DMS114 treated with DMSO at 0.1 percent for 48 hours (cell line): Measurements from ENCODE around the gene IPO5.

ENCODE experiments used
- DNase-seq: peaks from one replicate; lab custom pipeline; 2025; ENCODE audit not compliant: unreplicated experiment; lab: John Stamatoyannopoulos, UW

The IPO5 gene

GRCh38 chr13:97953376-97953970 lies at the start of gene IPO5:
IPO5 (plus strand) TSS chr13:97953675; CDS start chr13:97976697, 23,022 bp downstream.
- no peak for DNase-seq

GRCh38 chr13:97904059-97904458 lies 49.4 kb upstream of the IPO5 start:
- DNase-seq, result no peak

DNA sequence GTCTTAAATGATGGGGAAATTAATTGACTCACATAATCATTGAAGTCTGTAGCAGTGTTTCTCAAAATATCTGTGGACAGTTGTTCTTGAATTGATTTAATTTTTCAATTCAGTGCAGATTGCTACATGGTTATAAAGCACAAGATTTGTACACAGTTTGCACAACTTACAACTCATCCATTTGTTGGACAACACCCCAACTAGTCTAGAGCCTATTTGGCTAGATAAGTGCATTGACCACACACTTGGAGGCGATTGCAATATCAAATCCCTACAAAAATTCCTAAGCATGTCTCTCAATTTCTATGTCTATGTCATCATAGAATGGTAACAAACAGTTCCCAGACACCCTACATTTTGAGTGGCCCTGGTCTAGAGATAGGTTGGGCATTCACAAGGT lies 48.0 kb upstream of the IPO5 start:
- DNase-seq, result no peak

DNA sequence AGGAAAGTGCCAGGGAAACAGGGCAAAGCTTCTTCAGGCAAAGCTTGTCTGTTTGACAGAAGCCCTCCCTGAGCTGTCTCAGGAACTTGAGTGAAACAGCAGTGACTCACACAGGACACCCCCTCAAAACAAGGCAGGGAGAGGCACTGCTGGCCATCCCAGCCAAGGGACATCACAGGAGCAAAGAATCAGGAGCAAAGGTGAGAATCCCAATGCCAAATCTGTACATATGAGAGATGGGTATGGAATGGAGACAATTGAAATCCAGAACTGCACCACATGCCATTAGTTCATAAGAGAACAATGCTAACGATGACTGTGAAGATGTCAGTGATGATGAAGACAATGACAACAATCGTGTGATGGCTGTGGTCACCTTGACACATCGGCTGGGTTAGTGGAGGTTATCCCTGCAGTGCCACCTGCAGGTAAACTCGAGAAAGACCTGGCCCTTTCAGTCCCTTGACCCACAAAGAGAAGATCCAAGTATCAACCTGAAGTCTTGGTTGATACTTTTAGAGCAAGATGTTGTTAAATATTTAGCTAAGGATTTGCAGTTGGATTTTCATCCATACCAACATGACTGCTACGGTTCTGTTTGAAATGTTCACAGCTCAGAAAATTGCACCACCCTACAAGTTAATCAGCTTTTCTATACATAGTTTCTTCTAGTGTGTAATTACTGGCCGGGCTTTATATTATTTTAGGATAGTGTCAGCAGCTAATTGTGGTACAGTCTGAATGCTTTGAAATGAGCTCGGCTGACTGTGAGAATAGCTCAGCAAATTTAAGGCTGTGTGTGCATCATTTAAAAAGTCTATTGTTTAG lies 42.0 kb upstream of the IPO5 start:
- DNase-seq, result no peak

DNA sequence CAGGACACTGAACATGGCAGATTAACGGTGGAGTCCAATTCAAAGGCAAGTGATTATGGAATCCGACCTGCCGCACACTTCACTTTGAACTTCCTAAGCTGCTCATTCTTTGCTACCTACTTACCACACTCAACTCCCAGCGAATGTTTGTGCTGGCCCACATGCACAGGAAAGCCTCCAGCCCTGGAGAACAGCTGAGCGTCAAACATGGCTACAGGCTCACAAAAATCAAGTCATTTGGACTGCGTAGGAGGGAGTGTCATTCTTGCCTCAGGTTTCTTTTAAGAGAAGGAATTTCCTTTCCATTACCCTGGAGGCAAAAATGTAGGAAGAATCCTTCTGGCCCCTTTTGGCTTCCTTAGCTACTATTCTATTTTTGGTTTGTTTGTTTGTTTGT lies 41.3 kb upstream of the IPO5 start:
- DNase-seq, result no peak

- no peak for DNase-seq
Measured at GRCh38 chr13:97913206-97913605, 40.3 kb upstream of the IPO5 start.

DNA sequence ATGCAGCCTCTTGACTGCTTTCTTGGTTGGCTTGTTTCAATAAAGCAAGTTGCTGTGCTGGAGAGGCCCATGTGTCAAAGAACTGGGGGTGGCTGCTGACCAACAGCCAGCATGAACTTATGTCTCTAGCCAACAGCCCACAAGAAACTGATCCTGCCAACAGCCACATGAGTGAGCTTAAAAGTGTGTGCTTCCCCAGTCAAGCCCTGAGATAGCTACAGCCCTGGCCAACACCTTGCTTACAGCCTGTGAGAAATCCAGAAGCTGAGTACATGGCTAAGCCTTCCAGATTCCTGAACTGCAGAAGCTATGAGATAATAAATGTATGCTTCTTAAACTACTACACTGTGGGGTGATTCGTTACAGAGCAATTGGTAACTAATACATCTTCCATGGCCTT lies 38.9 kb upstream of the IPO5 start:
- DNase-seq, result no peak

- no peak for DNase-seq
Measured at GRCh38 chr13:97921176-97921816, 32.2 kb upstream of the IPO5 start.

DNA sequence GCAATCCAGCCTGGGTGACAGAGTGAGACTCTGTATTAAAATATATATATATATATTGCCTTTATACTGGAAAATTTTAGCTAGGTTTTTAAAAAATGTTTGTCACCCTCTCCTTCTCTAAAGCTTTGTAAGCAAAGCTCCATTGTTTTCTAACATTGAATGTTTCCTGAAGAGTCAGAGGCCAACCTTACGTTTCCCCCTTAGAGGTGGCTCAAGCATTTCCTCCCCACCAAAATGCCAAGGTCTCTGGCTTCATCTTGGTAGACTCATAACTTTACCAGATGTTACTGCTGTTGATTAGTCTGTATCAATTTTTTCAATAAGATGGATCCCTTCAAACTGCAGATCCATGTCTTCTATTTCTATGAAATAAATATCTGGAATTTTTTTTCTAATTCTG lies 25.2 kb upstream of the IPO5 start:
- no peak for DNase-seq

- no peak for DNase-seq
Measured at GRCh38 chr13:97932036-97932435, 21.4 kb upstream of the IPO5 start.

- DNase-seq, result no peak
Measured at GRCh38 chr13:97932647-97933046, 20.8 kb upstream of the IPO5 start.

- DNase-seq, result no peak
Measured at GRCh38 chr13:97933776-97934175, 19.7 kb upstream of the IPO5 start.

DNA sequence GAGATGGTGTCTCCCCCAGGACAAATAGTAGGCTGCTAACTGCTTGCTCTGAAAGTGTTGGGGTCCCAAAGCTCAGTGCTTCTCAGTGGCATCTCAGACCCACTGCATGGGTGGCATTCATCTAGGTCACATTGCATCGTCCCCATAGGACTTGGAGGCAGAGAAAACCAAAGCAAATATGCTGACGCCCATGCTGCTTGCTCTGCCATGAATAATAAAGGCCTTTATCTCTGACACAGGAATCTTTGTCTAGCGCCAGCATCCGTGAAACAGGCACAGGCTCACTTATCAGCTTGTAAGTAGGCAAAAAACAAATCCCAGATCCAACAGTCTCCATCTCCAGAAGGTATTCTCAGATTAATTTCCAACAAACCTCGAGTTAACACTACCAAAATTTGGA lies 18.9 kb upstream of the IPO5 start:
- no peak for DNase-seq

DNA sequence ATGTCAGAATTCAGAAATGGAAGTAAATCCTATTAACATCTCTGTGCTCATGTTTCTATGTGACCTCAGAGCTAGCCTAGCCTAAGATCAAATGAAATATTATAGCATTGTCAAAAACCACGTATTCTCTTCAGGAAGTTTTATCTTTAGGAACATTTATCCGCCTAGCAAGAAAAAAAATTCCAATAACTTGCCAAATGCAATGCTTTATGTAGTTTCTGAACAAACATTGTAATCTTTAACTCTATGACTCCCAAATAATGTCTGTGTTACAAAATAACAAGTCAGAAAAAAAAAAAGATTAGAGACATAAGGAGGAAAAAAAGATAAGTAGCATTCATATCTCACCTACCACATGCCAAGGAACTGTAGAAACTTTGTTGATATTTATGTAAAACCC lies 18.4 kb upstream of the IPO5 start:
- DNase-seq, result no peak

DNA sequence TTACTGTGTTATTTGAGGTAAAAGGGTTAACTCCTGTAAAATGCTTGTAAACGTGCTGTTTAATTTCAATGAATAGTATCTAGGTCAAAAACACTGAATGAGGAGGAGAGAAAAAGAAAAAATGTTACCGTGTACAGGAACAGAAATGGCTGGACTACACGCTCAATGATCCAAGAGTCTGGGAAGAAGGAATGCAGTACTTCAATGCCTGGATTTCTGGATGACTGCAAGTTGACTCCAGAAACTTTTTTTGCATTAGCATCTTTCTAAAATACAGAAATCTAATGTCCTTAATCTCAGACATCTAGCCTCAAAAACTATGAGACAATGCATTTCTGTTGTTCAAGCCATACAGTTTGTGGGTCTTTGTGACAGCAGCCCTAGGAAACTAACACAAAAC lies 17.4 kb upstream of the IPO5 start:
- DNase-seq, result no peak

- DNase-seq, result no peak
Measured at GRCh38 chr13:97938706-97939475, 14.6 kb upstream of the IPO5 start.

DNA sequence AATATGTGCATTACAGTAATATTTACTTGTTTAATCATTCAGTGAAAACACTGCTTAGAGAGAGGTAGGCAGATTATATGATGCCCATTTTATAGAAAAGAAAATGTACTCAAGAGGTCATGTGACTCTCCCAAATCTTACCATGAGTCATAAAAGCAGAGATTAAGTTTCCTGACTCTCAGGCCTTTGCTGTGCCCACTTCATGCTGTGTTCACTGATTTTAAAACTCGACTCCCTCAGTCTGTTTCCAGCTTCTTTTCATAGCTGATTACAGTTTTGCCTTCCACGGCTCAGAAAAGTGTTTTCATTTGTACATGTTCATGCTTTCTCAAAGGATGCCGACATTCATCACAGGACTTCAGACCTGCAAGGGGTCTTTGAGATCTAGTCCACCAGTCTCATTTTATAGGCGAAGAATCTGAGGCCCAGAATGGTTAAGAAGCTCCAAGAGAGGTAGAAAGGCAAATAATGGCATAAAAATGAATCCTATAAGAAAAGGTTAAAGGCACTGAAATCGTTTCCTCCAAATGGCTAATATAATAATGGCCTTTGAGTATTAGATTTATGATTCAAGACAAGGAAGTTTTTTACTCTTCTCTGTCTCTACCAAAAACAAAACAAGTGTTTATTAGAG lies 9.0 kb upstream of the IPO5 start:
- DNase-seq, result no peak

GRCh38 chr13:97945342-97945741 lies 8.1 kb upstream of the IPO5 start:
- DNase-seq, result no peak

DNA sequence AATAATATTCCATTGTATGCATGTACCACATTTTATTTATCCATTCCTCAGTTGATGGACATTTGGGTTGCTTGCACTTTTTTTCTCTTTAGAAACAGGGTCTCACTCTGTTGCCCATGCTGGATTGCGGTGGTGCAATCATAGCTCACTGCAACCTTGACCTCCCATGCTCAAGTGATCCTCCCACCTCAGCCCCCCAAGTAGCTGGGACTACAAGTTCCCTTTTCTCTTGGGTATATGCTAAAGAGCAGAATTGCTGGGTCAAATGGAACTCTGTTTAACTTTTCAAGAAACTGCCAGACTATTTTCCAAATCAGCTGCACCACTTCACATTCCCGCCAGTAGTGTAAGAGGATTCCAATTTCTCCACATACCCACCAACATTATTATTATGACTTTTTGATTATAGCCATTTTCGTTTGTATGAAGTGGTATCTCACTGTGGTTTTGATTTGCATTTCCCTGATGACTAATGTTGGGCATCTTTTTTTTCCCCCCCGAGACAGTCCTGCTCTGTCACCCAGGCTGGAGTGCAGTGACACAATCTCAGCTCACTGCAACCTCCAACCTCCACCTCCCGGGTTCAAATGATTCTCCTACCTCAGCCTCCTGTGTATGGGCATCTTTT lies 7.6 kb upstream of the IPO5 start:
- DNase-seq, result no peak

DNA sequence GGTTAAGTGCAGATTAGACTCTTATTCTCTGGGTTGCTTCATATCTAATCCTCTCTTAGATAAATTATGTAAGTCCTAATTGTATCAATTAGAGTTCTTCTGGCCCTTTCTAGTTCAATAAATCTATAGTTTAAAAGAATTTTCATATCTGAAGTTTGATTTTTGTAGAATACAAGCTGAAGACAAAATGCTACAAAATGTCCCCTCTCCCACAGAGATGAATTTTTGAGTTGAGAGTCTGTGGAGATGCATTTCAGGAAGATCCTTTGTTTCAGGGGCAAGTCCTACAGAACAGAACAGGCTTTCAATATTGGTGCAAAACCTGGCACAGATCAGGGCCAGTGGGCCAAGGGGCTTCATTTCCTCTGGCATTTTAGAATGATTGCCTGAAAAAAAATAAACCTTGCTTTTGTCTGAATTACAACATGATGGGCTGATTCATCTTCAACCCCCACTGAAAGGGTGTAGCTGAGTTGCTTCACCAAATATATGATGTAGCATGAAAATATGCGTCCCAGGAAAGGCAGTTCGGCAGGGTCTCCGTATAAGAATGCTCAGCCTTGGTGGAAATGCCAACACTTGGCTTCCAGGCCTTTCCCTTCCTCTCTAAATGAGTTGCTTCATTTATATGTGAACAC lies 6.4 kb upstream of the IPO5 start:
- DNase-seq, result no peak
